ENCODE measurements around the gene MED4. TPM values are rescaled to one million over a fixed set of nuclear protein-coding genes. Genes with fewer than 3 reads are reported as not detected.

Gene MED4
- total RNA-seq, 1 donor from 2014 or later = 50.4 TPM

- ATAC-seq (ENCODE audit: low read depth) (no peak), DNase-seq (no peak)
- H3K27me3 Mint-ChIP-seq = no peaks in the 10 kb centered on the region
- CTCF ChIA-PET = no interaction called here
- H3K4me1 Mint-ChIP-seq = no peaks in the 10 kb centered on the region
- no peak overlapping the region for H3K4me3 Mint-ChIP-seq
- no peaks in the 10 kb centered on the region for H3K9me3 Mint-ChIP-seq
- POLR2A ChIA-PET = no interaction called here
- TF ChIP-seq CTCF (IDR thresholded peaks at IDR 0.05) = no peak
- intact Hi-C loops (cut with micrococcal nuclease) = no loop called here
- H3K36me3 Mint-ChIP-seq (ENCODE audit: low read depth) = peaks cover 52% of the 10 kb centered on the region
- peak overlapping the region; percentile 8 for H3K27ac Mint-ChIP-seq
Observed at GRCh38 chr13:48055712-48056111, 39.2 kb downstream of the MED4 start.

GRCh38 chr13:48054601-48055000 is 40.3 kb downstream of the MED4 start:
- Mint-ChIP-seq H3K9me3 (no peaks in the 10 kb centered on the region), H3K36me3 (ENCODE audit: low read depth) (peaks cover 59% of the 10 kb centered on the region), H3K4me3 (no peak overlapping the region), H3K27ac (no peak overlapping the region), H3K27me3 (no peaks in the 10 kb centered on the region), H3K4me1 (no peaks in the 10 kb centered on the region)
- DNase-seq = no peak
- ChIA-PET POLR2A (no interaction called here), CTCF (no interaction called here)
- no peak for ATAC-seq (ENCODE audit: low read depth)
- no peak for TF ChIP-seq CTCF (IDR thresholded peaks at IDR 0.05)
- intact Hi-C loops (cut with micrococcal nuclease) = no loop called here

- ATAC-seq (ENCODE audit: low read depth) (no peak), DNase-seq (no peak)
- ChIA-PET CTCF (interaction anchor here (1.1 kb wide), 1 partner anchor 12 kb away, joined by 3 read pairs; no protein-coding TSS in a partner anchor), POLR2A (interaction anchor here (0.7 kb wide), 1 partner anchor 181 kb away, joined by 3 read pairs; no protein-coding TSS in a partner anchor)
- intact Hi-C loops (cut with micrococcal nuclease) = no loop called here
- TF ChIP-seq CTCF (IDR thresholded peaks at IDR 0.05) = no peak
- Mint-ChIP-seq H3K9me3 (no peaks in the 10 kb centered on the region), H3K36me3 (ENCODE audit: low read depth) (peaks cover 68% of the 10 kb centered on the region), H3K27ac (no peak overlapping the region), H3K4me3 (no peak overlapping the region), H3K4me1 (no peaks in the 10 kb centered on the region), H3K27me3 (no peaks in the 10 kb centered on the region)
Observed at GRCh38 chr13:48050550-48050949, 44.4 kb downstream of the MED4 start.

- CTCF ChIA-PET = no interaction called here
- POLR2A ChIA-PET = interaction anchor here (0.6 to 0.7 kb wide), 2 partner anchors 15 to 440 kb away, joined by 3 read pairs; no protein-coding TSS in a partner anchor
- peaks cover 34% of the 10 kb centered on the region for H3K36me3 Mint-ChIP-seq (ENCODE audit: low read depth)
- TF ChIP-seq CTCF (IDR thresholded peaks at IDR 0.05) = no peak
- no peaks in the 10 kb centered on the region for H3K9me3 Mint-ChIP-seq
- ATAC-seq (ENCODE audit: low read depth) = no peak
- intact Hi-C loops (cut with micrococcal nuclease) = no loop called here
- no peaks in the 10 kb centered on the region for H3K27me3 Mint-ChIP-seq
- no peak overlapping the region for H3K27ac Mint-ChIP-seq
- no peak overlapping the region for H3K4me3 Mint-ChIP-seq
- peaks cover 3% of the 10 kb centered on the region for H3K4me1 Mint-ChIP-seq
- DNase-seq = no peak
Observed at GRCh38 chr13:48043789-48044503, 51.0 kb downstream of the MED4 start.

- Mint-ChIP-seq H3K27ac (no peak overlapping the region), H3K4me1 (peaks cover 14% of the 10 kb centered on the region), H3K36me3 (ENCODE audit: low read depth) (peaks cover 27% of the 10 kb centered on the region), H3K9me3 (no peaks in the 10 kb centered on the region), H3K27me3 (no peaks in the 10 kb centered on the region), H3K4me3 (no peak overlapping the region)
- POLR2A ChIA-PET = no interaction called here
- no peak for TF ChIP-seq CTCF (IDR thresholded peaks at IDR 0.05)
- CTCF ChIA-PET = no interaction called here
- ATAC-seq (ENCODE audit: low read depth) (no peak), DNase-seq (no peak)
- intact Hi-C loops (cut with micrococcal nuclease) = no loop called here
Observed at GRCh38 chr13:48042894-48043293, 52.0 kb downstream of the MED4 start.

Measured in activated B cell treated with CpG ODN at 0.5 μM for 24 hours (primary cell).